Amniotic epithelial cell (primary cell): ENCODE data around the gene RNU1-3.
"Not testable (repeated sequence)": the region's sequence is repeated elsewhere in the genome, so short reads cannot be mapped to it uniquely, and the experiment has no call there.

ENCODE experiments used
- DNase-seq: peaks from one replicate; pipeline ENCODE4 v3.0.0-alpha.2; 2010; ENCODE audit warnings: low read depth

The RNU1-3 gene

GRCh38 chr1:16693449-16694307 lies 26.9 kb upstream of the RNU1-3 start:
- not testable (repeated sequence) for DNase-seq

DNA sequence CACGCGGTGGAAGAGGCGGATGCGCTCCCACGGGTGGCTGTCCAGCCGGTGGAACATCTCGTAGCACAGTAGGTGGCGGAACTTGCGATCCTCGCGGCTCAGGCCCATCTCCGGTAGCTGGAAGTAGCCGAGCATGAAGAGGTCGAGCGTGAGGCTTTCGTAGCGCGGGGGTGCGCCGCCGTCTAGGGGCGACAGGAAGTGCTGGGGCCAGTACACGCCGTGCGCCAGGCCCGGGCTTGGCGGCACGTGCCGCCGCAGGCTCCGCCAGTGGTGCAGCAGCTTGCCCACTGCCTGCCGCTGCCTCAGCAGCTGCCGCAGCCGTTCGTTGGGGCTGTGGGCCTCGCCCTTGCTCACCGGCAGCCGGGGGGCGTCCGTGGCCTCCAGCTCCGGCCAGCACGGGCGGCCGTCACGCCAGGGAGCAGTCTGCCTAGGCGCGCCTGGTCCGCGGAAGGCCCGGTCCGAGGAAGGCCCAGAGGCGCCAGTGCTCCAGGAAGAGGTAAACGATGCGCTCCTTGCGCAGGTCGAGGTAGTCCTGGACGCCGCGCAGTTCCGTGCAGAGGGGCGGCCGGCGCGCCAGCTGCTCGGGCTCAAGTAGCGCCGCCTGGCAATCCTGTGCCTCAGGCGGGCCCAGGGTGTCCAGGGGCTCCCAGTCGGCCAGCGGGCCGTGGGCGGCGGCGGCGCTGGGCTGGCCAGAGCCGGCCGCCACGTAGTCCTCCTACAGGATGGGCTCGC lies 26.1 kb upstream of the RNU1-3 start:
- not testable (repeated sequence) for DNase-seq

- not testable (repeated sequence) for DNase-seq
Observed at GRCh38 chr1:16692283-16692682, 25.5 kb upstream of the RNU1-3 start.

GRCh38 chr1:16690971-16691682 lies 24.4 kb upstream of the RNU1-3 start:
- DNase-seq, result not testable (repeated sequence)

DNA sequence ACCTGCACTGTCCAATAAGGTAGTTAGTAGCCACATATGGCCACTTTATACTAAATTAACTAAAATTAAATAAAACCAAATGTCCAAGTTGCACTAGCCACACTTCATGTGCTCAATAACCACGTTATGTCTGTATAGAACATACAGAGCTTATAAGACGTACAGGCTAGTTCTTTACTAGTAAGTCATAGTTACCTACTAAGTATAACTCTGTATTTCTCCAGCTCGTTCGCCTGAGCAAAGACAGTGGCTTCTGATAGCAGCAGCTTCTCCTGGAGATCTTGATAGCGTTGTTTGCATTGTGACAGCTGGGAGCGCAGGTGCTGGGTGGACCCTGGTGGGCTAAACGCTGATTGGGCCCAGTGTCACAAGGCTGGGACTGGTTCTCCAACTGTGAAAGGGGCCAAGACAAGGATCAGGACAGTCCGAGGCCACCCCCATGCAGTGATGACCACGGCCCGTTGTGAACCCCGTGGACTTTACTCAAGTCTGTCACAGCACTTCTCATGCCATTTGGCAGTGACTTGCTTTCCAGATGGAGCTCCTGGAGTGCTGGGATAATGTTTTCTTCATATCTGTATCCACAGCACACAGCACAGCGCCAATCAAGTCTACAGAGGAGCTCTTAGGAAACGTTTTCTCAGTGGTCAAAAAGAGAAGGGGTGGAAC lies 20.5 kb upstream of the RNU1-3 start:
- DNase-seq, result not testable (repeated sequence)

DNA sequence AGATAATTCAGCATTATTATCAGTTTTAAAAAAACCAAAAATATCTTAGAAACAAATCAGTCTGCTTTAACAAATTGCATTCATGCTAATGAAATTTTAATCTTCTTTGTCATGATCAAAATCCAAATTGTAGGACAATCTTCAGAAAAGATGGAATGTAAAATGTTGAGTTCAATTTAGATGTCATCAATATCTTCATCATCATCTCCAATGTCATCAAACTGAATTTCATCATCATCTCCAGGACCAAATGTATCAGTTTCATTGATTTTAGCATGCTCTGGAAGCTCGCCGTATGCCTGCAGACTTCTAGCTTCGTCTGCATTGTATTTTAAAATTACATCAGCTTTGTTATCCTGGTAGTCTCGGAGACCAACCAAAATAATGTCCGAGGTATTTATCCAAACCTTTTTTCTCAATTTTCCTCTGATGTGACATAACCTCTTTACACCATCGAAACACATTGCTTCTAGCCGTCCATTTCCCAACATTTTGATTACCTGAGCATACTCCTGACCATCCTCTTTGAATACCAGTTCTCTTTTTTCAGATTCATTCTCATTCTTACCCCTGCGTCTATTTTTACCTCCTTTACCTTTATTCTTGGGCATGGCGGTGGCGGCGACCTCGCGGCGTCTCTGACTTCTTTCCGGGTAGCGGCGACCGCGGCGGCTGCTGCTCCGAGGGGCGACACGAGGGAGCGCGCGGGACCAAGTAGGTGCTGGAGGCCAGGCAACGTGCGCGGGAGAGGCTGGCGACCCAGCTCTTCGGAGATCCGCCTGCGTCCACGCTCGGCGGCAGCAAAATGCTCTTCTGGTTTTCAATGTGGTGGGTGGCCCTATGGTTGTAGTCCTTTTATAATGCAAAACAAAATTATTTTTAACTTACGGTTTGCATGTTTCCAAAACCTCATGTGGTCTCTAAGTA lies 19.0 kb upstream of the RNU1-3 start:
- not testable (repeated sequence) for DNase-seq

DNA sequence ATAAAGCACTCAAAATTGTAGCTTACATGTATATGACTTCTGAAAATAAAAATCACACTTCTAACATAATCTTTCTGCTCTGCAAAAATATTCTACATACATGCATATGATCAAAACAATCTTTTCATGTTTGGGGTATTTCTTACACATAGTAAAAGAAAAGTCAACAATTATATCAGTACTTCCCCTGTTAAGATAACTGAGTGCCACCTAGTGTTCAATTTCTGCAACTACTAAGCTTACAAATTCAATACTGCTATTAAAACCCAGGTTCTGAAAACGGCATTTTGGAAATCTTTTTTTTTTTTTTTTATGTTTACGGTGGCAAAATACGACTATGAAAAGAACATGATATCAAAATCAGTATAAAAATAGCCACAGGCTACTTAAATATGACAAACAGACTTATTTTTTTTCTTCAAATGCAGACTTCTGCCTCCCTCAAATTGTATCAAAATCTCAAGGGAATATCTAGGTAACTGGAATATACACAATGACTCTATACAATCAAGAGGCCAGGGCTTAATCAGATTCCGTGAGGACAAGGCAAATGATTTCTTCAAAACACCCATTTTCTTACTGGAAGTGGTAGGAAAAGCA lies 18.1 kb upstream of the RNU1-3 start:
- not testable (repeated sequence) for DNase-seq

DNA sequence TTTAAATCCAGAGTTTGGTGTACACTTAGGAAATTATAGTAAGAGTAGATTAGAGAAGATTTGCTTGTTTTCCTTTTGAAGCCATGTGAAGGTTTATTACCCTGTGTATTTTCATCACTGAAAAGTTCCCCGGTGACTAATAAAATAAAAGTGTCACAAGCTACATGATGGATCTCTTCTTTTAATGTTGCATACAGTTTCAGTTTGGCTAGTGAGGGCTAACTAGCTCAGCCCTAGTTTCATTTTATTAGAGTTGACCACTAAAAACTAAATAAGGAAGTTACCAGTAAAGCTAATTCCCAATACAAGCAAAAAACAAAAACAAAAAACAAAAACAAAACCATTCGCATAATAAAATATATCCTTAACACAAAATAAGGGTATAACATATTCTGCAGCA lies 17.4 kb upstream of the RNU1-3 start:
- DNase-seq, result not testable (repeated sequence)

DNA sequence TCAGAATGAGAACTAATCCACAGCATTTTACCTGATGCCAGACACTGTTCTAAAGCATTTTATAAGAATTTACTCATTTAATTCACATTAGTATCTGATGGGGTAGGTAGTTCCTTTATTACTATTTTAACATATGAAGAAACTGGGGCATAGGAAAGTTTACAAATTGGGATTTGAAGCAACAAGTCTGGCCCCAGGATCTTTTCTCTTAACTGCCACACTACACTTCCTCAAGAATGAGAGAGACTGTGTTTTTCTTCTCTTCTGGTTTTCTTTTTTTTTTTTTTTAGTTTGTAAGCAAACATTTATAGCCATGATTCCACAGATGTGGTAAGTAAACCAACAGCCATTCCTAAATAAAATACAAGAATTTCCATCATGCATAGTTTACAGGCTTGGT lies 16.1 kb upstream of the RNU1-3 start:
- DNase-seq, result not testable (repeated sequence)

DNA sequence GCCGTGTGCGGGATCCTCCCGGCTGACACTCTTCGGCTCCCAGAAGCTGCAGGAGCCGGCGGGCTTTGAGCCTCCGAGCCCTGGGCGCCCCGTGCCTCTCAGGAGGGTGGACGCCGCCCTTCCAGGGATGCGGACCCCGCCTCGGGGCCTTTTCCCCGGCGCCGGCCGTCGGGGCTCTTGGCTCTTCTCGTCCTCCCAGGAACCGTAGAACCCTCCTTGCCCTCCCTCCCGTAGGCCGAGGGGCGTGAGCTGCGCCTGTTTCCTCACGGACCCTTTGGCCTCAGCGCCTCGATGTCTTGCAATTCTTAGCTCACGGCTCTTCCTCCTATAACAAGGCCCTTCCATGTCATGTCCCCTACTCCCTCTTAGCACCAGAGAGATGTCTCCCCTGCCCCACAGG lies 13.6 kb upstream of the RNU1-3 start:
- DNase-seq, result not testable (repeated sequence)

- DNase-seq, result peak; percentile 72
Observed at GRCh38 chr1:16677552-16678431, 11.0 kb upstream of the RNU1-3 start.

DNA sequence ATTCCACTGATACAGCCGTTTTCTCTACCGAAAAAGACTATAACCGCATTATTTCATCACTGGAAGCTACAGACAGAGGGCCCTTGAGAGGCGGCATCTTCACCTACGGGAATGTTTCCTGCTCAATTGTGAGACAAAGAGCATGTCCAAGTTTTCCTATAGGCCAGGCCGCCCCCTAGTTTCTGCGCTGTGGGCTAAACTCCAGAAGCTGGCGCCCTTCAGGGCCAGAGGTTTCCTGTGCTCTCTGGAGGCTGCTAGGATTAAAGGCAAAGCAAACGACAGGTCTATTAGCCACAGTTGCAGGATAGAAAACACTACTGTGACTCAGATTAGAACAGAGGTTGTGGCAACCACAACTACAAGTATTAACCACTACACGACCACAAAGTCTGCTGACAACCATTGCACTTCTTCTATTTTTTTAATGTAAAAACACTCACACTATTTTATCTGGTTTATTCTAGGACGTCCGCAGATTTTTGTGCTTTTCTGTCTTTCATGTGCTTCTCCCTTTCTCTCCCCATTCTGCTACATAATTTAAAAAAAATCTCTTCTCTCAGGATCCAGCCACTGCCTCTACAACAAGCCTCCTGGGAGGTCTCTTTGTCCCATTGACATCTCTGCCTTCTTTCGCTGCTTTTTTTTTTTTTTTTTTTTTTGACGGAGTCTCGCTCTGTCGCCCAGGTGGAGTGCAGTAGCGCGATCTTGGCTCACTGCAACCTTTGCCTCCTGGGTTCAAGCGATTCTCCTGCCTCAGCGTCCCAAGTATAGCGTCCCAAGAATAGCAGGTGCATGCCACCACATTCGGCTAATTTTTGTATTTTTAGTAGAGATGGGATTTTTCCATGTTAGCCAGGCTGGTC lies 10.1 kb upstream of the RNU1-3 start:
- peak; percentile 8 for DNase-seq

GRCh38 chr1:16675118-16675510 lies 8.4 kb upstream of the RNU1-3 start:
- DNase-seq, result not testable (repeated sequence)

GRCh38 chr1:16673976-16674375 lies 7.2 kb upstream of the RNU1-3 start:
- not testable (repeated sequence) for DNase-seq

GRCh38 chr1:16665836-16666235 lies 912 bp downstream of the RNU1-3 start:
- DNase-seq, result not testable (repeated sequence)

GRCh38 chr1:16658234-16658633 lies 8.5 kb downstream of the RNU1-3 start:
- DNase-seq, result not testable (repeated sequence)

DNA sequence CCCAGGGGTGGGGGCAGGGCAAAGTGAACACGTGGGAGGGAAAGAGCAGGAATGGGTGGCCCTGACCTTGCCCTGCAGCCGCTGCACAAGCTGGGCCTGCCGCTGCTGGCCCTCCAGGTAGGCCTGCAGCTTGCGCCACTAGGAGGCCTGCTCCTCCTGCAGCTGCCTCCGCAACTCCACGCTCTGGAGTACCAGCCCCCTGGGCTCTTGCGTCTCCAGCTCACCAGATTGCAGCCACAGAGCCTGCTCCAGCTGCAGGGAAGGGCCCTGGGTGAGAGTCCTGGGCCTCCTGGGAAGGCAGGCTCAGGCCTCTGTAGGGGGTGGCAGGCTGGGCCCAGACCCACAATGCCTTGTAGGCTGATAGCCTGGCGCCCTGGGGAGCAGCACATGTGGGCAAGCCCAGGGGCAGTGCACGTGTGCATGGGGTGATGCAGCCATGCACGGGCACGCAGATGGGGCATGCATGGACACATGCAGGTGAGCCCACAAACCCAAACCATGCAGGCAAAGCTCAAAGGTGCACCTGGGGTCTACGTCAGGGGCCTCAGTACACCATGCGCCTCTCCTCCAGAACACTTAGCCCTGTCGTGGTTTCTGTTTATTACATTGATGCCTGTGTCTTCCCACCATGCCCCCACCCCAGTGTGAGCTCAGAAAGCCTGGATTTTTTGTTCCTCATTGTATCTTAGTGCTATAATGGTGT lies 9.6 kb downstream of the RNU1-3 start:
- not testable (repeated sequence) for DNase-seq

GRCh38 chr1:16656574-16656973 lies 10.2 kb downstream of the RNU1-3 start:
- not testable (repeated sequence) for DNase-seq
